GM10266 (cell line): ENCODE data around the gene MUC7.

Experiments used
- DNase-seq: peaks from one replicate; pipeline ENCODE4 v3.0.0; 2012; ENCODE audit errors: extremely low spot score
- CTCF ChIP-seq: IDR thresholded peaks from 2 replicates; pipeline ENCODE4 v1.5.1; 2012; ENCODE audit warnings: mild to moderate bottlenecking, low read depth; ENCODE audit not compliant: control insufficient read depth, insufficient read depth; ENCODE audit errors: missing control alignments

MUC7 gene

GRCh38 chr4:70471897-70472296, at the start of gene MUC7:
Gene MUC7, plus strand, starts transcription at chr4:70472197. Its CDS starts 1,825 bp downstream, at chr4:70474022.
- TF ChIP-seq CTCF, result no peak
- DNase-seq, result no peak

- no peak for DNase-seq
- TF ChIP-seq CTCF, result no peak
Observed at GRCh38 chr4:70425306-70425705, 46.7 kb upstream of the MUC7 start.

GRCh38 chr4:70426789-70427188, 45.2 kb upstream of the MUC7 start:
- TF ChIP-seq CTCF, result no peak
- no peak for DNase-seq

GRCh38 chr4:70437197-70437596, 34.8 kb upstream of the MUC7 start:
- no peak for TF ChIP-seq CTCF
- DNase-seq, result no peak

GRCh38 chr4:70442474-70442873, 29.5 kb upstream of the MUC7 start:
- no peak for DNase-seq
- TF ChIP-seq CTCF, result no peak

GRCh38 chr4:70443329-70443728, 28.7 kb upstream of the MUC7 start:
- TF ChIP-seq CTCF, result no peak
- no peak for DNase-seq

- no peak for DNase-seq
- TF ChIP-seq CTCF, result no peak
Observed at GRCh38 chr4:70449220-70449619, 22.8 kb upstream of the MUC7 start.
